Heart right ventricle (tissue), 16 donors: Measurements from ENCODE around the gene ANO4. TPM values are rescaled to one million over a fixed set of nuclear protein-coding genes. Genes with fewer than 3 reads are reported as not detected.

Experiments
- ATAC-seq, 8 donors: fragments of 200-7000 bp; cut with Tn5 transposase; one replicate each; pipeline ENCODE4 v1.9.1; 2020; ENCODE audit warnings: mild to moderate bottlenecking in 8 of 8, moderate library complexity in 8 of 8, moderate number of reproducible peaks in 1 of 8
- DNase-seq, 2 donors: peaks; one replicate each; pipeline ENCODE4 v3.0.0-alpha.2; 2020
- H3K27ac ChIP-seq, 10 donors: fragments of 200-600 bp; sonication (generic) in 2 of 10; one replicate each; pipeline versions ENCODE4 v1.5.0 to v1.8.0; 2020 to 2022; ENCODE audit warnings: mild to moderate bottlenecking in 3 of 10
- H3K27me3 ChIP-seq, 7 donors: fragments of 200-600 bp; one replicate each; pipeline ENCODE4 v1.8.0; 2021 to 2022; ENCODE audit warnings: mild to moderate bottlenecking in 2 of 7
- H3K36me3 ChIP-seq, 9 donors: fragments of 200-600 bp; sonication (generic) in 1 of 9; one replicate each; pipeline versions ENCODE4 v1.5.0 to v1.8.0; 2020 to 2022; ENCODE audit warnings: mild to moderate bottlenecking in 2 of 9
- H3K4me1 ChIP-seq, 9 donors: fragments of 200-600 bp; sonication (generic) in 1 of 9; one replicate each; pipeline versions ENCODE4 v1.5.0 to v1.8.0; 2020 to 2022; ENCODE audit warnings: mild to moderate bottlenecking in 4 of 9
- H3K4me3 ChIP-seq, 10 donors: fragments of 200-600 bp; sonication (generic) in 2 of 10; one replicate each; pipeline versions ENCODE4 v1.5.0 to v1.8.0; 2020 to 2022; ENCODE audit warnings: mild to moderate bottlenecking in 7 of 10, moderate library complexity in 2 of 10
- H3K9me3 ChIP-seq, 11 donors: fragments of 200-600 bp in 10 of 11; sonication (generic) in 2 of 11; one replicate each; pipeline versions ENCODE4 v1.5.0 to v1.8.0; 2013 to 2022; ENCODE audit warnings: mild to moderate bottlenecking in 2 of 11, control low read depth in 1 of 11, moderate library complexity in 1 of 11
- CTCF ChIP-seq, 9 donors: fragments of 200-600 bp; sonication (generic) in 2 of 9; IDR thresholded peaks; one replicate each; pipeline versions ENCODE4 v1.5.0 to v1.8.0; 2021 to 2022; ENCODE audit warnings: antibody characterized with exemption in 9 of 9, mild to moderate bottlenecking in 5 of 9, moderate library complexity in 1 of 9
- WGBS, 2 donors: extraction: QIAGEN DNeasy Blood & Tissue Kit; methylation state at CpG; one replicate each; pipeline ENCODE4 v1.1.7; 2013; ENCODE audit warnings: inconsistent platforms in 1 of 2; 5-methylcytosine and 5-hydroxymethylcytosine counted together
- intact Hi-C, 10 donors: fragments of 100-400 bp; cut with DNase I; formaldehyde crosslinking; loops; one replicate each; pipeline versions ENCODE4 v1.11.1 to v1.14.2; 2022
- polyA plus RNA-seq, 2 donors: library from polyadenylated mRNA; stranded (reverse); fragments of 200-250 nt; gene quantifications; one replicate each; pipeline ENCODE4 v1.2.3, GENCODE V29; 2013
- total RNA-seq, 10 donors: library from RNA; stranded (reverse); fragmentation: NEBNext Ultra II Directional in 3 of 10; extraction: Animal tissue kit (Norgen Biotek cat#: 25700) in 3 of 10; gene quantifications; one replicate each; pipeline versions ENCODE4 v1.2.1 to v1.2.4, GENCODE V29; 2021 to 2023
- donor health status: Arrhythmogenic right ventricular cardiomyopathy.
- donor health status: ischemic (EF 13 %, LVEDD 7.1; RV severe dilation, severe dysfunction).
- donor health status: healthy with polysubstance abuse.
- donor health status: DM: no; HTN: yes; CAD: no.
- donor health status: DM: no; HTN: no; CAD: no.
- donor health status: ischemic (EF 25% LVEDD 6.9; RV normal size, moderate dysfunction).
- donor health status: ischemic (EF 25% LVEDD 5.7; RV mildly dilated, moderate dysfunction).
- donor health status: healthy.
- donor health status: DM: yes; HTN: yes; CAD: no.
- donor health status: Ischemic cardiomyopathy.
- donor health status: ischemic (EF 35%, LVEDD 5.7; RV mildly dilated, moderate dysfunction).
- donor health status: nonischemic (EF 11% LVEDD 7.7; RV severe dilation, severe dysfunction).
- donor health status: DM: yes; HTN: yes; CAD: no.
- donor health status: PGD.
- donor health status: ischemic (EF 29% LVEDD 5.4; RV normal size, mild dysfunction).
- donor health status: nonischemic (EF 23%, LVEDD 6.1; RV moderate dilation, normal function).

ANO4 gene
- total and polyA plus RNA-seq, 12 donors, result 0.08 to 0.45 (median 0.19) TPM; not detected in 5

GRCh38 chr12:100913872-100914592 is 119.5 kb downstream of the ANO4 start:
- 62 to 75% methylated on average over 4 of the region's 4 CpGs for WGBS, 2 donors
- no peak overlapping the region for H3K27ac ChIP-seq
- H3K4me3 ChIP-seq, result no peak overlapping the region
- no peaks in the 10 kb centered on the region for H3K27me3 ChIP-seq
- no peaks in the 10 kb centered on the region for H3K9me3 ChIP-seq
- no peaks in the 10 kb centered on the region for H3K36me3 ChIP-seq
- no peak for TF ChIP-seq CTCF (IDR thresholded peaks at IDR 0.05)
- intact Hi-C loops, result no loop called here
- ATAC-seq (no peak), DNase-seq (no peak)
- H3K4me1 ChIP-seq, result no peaks in the 10 kb centered on the region

GRCh38 chr12:100919116-100919515 is 124.5 kb downstream of the ANO4 start:
- no peak overlapping the region for H3K27ac ChIP-seq
- ATAC-seq (no peak), DNase-seq (no peak)
- peaks cover 0 to 6% (median 0%) of the 10 kb centered on the region in 11 donors for H3K9me3 ChIP-seq
- no peak overlapping the region for H3K4me3 ChIP-seq
- intact Hi-C loops, result no loop called here
- 68 to 71% methylated on average over 2 of the region's 2 CpGs for WGBS, 2 donors
- no peaks in the 10 kb centered on the region for H3K36me3 ChIP-seq
- H3K4me1 ChIP-seq, result no peaks in the 10 kb centered on the region
- no peaks in the 10 kb centered on the region for H3K27me3 ChIP-seq
- no peak for TF ChIP-seq CTCF (IDR thresholded peaks at IDR 0.05)

GRCh38 chr12:100920493-100920892 is 125.9 kb downstream of the ANO4 start:
- 68 to 75% methylated on average over 4 of the region's 4 CpGs for WGBS, 2 donors
- Histone ChIP-seq H3K4me1 (no peaks in the 10 kb centered on the region), H3K9me3 (peaks cover 0 to 6% (median 0%) of the 10 kb centered on the region in 11 donors), H3K36me3 (no peaks in the 10 kb centered on the region), H3K4me3 (no peak overlapping the region), H3K27me3 (no peaks in the 10 kb centered on the region), H3K27ac (no peak overlapping the region)
- TF ChIP-seq CTCF (IDR thresholded peaks at IDR 0.05), result no peak
- ATAC-seq (no peak), DNase-seq (no peak)
- intact Hi-C loops, result no loop called here

- H3K27ac ChIP-seq, result no peak overlapping the region
- H3K4me3 ChIP-seq, result no peak overlapping the region
- peak in 1 of 9 donors; percentile 11 for TF ChIP-seq CTCF (IDR thresholded peaks at IDR 0.05)
- DNase-seq (no peak), ATAC-seq (no peak)
- no peaks in the 10 kb centered on the region for H3K27me3 ChIP-seq
- intact Hi-C loops, result no loop called here
- no peaks in the 10 kb centered on the region for H3K4me1 ChIP-seq
- H3K9me3 ChIP-seq, result peaks cover 0 to 6% (median 0%) of the 10 kb centered on the region in 11 donors
- no peaks in the 10 kb centered on the region for H3K36me3 ChIP-seq
- WGBS, 2 donors, result 0 to 33% methylated on average over 1 of the region's 1 CpG
Measured at GRCh38 chr12:100926669-100927248, 132.2 kb downstream of the ANO4 start.
